Testis (tissue), 2 donors: Measurements from ENCODE around the gene VIPR1.

ENCODE experiments used
- POLR2A ChIP-seq: fragments of 450-650 bp; IDR thresholded peaks from one replicate; pipeline ENCODE4 v1.6.1; 2017; ENCODE audit warnings: antibody characterized with exemption, mild to moderate bottlenecking, moderate library complexity
- TF ChIP-seq, protein P1 (sequence below), 3 experiments: fragments of 450-650 bp in 2 of 3; fragments of 200-600 bp in 1 of 3; sonication (generic) in 1 of 3; IDR thresholded peaks; one replicate each; pipeline ENCODE4 v1.5.1; 2016 to 2019; ENCODE audit warnings: antibody characterized with exemption in 3 of 3, mild to moderate bottlenecking in 2 of 3, moderate library complexity in 1 of 3

- TF ChIP-seq POLR2A: no peak
- TF ChIP-seq, protein P1, sequence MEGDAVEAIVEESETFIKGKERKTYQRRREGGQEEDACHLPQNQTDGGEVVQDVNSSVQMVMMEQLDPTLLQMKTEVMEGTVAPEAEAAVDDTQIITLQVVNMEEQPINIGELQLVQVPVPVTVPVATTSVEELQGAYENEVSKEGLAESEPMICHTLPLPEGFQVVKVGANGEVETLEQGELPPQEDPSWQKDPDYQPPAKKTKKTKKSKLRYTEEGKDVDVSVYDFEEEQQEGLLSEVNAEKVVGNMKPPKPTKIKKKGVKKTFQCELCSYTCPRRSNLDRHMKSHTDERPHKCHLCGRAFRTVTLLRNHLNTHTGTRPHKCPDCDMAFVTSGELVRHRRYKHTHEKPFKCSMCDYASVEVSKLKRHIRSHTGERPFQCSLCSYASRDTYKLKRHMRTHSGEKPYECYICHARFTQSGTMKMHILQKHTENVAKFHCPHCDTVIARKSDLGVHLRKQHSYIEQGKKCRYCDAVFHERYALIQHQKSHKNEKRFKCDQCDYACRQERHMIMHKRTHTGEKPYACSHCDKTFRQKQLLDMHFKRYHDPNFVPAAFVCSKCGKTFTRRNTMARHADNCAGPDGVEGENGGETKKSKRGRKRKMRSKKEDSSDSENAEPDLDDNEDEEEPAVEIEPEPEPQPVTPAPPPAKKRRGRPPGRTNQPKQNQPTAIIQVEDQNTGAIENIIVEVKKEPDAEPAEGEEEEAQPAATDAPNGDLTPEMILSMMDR (IDR thresholded peaks at IDR 0.05): no peak
Observed at GRCh38 chr3:42477696-42478095, 24.7 kb upstream of the VIPR1 start.
